Lung (tissue), 12 donors: ENCODE data around the gene STK32B. TPM values are rescaled to one million over a fixed set of nuclear protein-coding genes. Genes with fewer than 3 reads are reported as not detected.

Experiments used
- ATAC-seq: fragments of 200-7000 bp; cut with Tn5 transposase; one replicate; pipeline ENCODE4 v1.9.1; 2020; ENCODE audit warnings: moderate number of reproducible peaks; ENCODE audit not compliant: insufficient read depth, low FRiP score
- DNase-seq, 3 donors: peaks; one replicate each; pipeline ENCODE4 v3.0.0-alpha.2; 2013 to 2017
- H3K27ac ChIP-seq, 2 donors: one replicate each; pipeline ENCODE4 v1.5.1; 2013; ENCODE audit warnings: mild to moderate bottlenecking in 2 of 2, moderate library complexity in 2 of 2, control low read depth in 1 of 2, inconsistent platforms in 1 of 2, low read depth in 1 of 2, low read length in 1 of 2
- H3K27me3 ChIP-seq, 3 donors: one replicate each; pipeline ENCODE4 v1.5.1; 2013; ENCODE audit warnings: low read length in 2 of 3; ENCODE audit not compliant: control insufficient read depth in 3 of 3, insufficient read depth in 3 of 3
- H3K36me3 ChIP-seq, 4 donors: one replicate each; pipeline ENCODE4 v1.5.1; 2013; ENCODE audit warnings: low read length in 4 of 4, mild to moderate bottlenecking in 1 of 4, moderate library complexity in 1 of 4; ENCODE audit not compliant: control insufficient read depth in 4 of 4, insufficient read depth in 4 of 4
- H3K4me1 ChIP-seq, 5 donors: one replicate each; pipeline ENCODE4 v1.5.1; 2013; ENCODE audit warnings: low read length in 5 of 5, mild to moderate bottlenecking in 2 of 5, moderate library complexity in 1 of 5; ENCODE audit not compliant: control insufficient read depth in 5 of 5, insufficient read depth in 5 of 5
- H3K4me3 ChIP-seq: one replicate; pipeline ENCODE4 v1.5.1; 2013; ENCODE audit warnings: mild to moderate bottlenecking, control low read depth, moderate library complexity
- H3K9ac ChIP-seq, 2 donors: one replicate each; pipeline ENCODE4 v1.5.1; 2013; ENCODE audit warnings: low read length in 2 of 2, control low read depth in 1 of 2; ENCODE audit not compliant: insufficient read depth in 1 of 2
- H3K9me3 ChIP-seq, 4 donors: one replicate each; pipeline ENCODE4 v1.5.1; 2013; ENCODE audit warnings: low read length in 3 of 4, mild to moderate bottlenecking in 1 of 4, moderate library complexity in 1 of 4; ENCODE audit not compliant: control insufficient read depth in 4 of 4, insufficient read depth in 3 of 4
- CTCF ChIP-seq: IDR thresholded peaks from 2 replicates; pipeline ENCODE4 v1.5.1; 2012; ENCODE audit warnings: mild to moderate bottlenecking; ENCODE audit errors: control extremely low read depth, extremely low read depth
- WGBS, 2 donors: extraction: QIAGEN DNeasy Blood & Tissue Kit; methylation state at CpG; one replicate each; pipeline ENCODE4 v1.1.7; 2013; 5-methylcytosine and 5-hydroxymethylcytosine counted together
- polyA plus RNA-seq, 2 donors: library from polyadenylated mRNA; stranded (reverse); fragments of 200-250 nt; gene quantifications; one replicate each; pipeline ENCODE4 v1.2.1, GENCODE V29; 2013
- total RNA-seq, 2 donors: library from RNA; depleted of rRNA in 1 of 2; stranded (reverse); fragments of >200 nt in 1 of 2; gene quantifications; one replicate each; pipeline ENCODE4 v1.2.1, GENCODE V29; 2014 to 2021
- donor health status: control.
- donor health status: control.
- donor health status: Bipolar disorder and iron deficiency.
- donor health status: healthy.
- donor health status: DM: yes; HTN: yes; CAD: no.

The STK32B gene
- total and polyA plus RNA-seq, 4 donors: 0.29 to 2.2 (median 1.4) TPM

DNA sequence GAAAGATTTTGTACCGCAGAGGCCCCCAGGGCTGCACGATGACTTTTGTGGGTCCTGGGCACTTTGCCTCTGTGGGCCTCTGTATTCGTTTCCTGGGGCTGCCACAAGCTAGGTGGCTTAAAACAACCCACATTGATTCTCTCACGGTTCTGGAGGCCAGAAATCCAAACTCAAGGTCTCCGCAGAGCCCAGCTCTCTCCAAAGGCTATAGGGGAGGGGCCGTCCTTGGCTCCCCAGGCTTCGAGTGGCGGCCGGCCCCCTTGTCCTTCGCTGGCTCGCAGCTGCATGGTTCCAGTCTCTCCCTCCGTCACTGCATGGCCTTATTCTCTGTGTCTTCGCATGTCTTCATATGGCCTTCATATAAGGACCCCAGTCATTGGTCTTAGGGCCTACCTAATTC lies 415.8 kb downstream of the STK32B start:
- ATAC-seq (no peak), DNase-seq (no peak)
- Histone ChIP-seq H3K4me1 (peaks cover 0 to 22% (median 2%) of the 10 kb centered on the region in 5 donors), H3K9ac (no peak overlapping the region), H3K27ac (no peak overlapping the region), H3K9me3 (no peaks in the 10 kb centered on the region), H3K27me3 (peaks cover 0 to 1% (median 0%) of the 10 kb centered on the region in 3 donors), H3K4me3 (no peak overlapping the region), H3K36me3 (no peaks in the 10 kb centered on the region)
- no peak for TF ChIP-seq CTCF
- 90 to 92% methylated on average over 13 of the region's 13 CpGs for WGBS, 2 donors

DNA sequence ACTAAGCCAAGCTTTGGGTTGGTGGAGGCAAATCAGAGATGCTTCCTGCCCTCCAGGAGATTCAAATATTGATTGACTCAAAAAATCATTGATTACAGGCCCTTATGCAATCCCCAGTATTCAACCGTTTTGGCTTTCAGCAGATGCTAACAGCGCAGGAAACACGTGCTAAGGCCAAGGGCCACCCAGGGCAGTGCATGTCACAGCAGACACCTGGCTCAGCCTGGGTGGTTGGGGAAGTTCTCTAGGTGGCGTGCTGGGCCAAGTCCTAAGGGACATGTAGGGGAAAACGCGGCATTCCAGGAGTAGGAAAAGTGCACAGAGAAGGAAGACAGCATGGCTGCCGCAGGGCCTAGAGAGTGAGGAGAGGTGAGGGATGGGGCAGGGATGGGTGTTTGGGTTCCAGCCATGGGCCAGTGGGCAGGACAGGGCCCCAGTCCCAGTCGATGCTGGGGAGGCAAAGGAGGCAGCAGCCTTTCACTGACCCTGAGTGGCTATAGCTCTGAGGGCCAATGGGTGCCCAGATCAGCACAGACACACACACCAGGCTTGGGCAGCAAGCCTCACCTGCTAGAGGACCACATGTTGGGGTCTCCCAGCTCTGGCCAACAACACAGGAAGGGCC lies 418.0 kb downstream of the STK32B start:
- Histone ChIP-seq H3K9me3 (no peaks in the 10 kb centered on the region), H3K4me3 (no peak overlapping the region), H3K27me3 (no peaks in the 10 kb centered on the region), H3K36me3 (no peaks in the 10 kb centered on the region), H3K27ac (no peak overlapping the region), H3K9ac (no peak overlapping the region), H3K4me1 (peaks cover 0 to 30% (median 2%) of the 10 kb centered on the region in 5 donors)
- TF ChIP-seq CTCF: no peak
- no peak for DNase-seq
- 86 to 89% methylated on average over 7 to 8 of the region's 8 CpGs for WGBS, 2 donors
- no peak for ATAC-seq

- H3K9ac ChIP-seq: no peak overlapping the region
- H3K27ac ChIP-seq: no peak overlapping the region
- peaks cover 0 to 30% (median 2%) of the 10 kb centered on the region in 5 donors for H3K4me1 ChIP-seq
- no peak for TF ChIP-seq CTCF
- no peaks in the 10 kb centered on the region for H3K27me3 ChIP-seq
- ATAC-seq: no peak
- H3K9me3 ChIP-seq: no peaks in the 10 kb centered on the region
- no peaks in the 10 kb centered on the region for H3K36me3 ChIP-seq
- 57 to 81% methylated on average over 5 of the region's 5 CpGs for WGBS, 2 donors
- H3K4me3 ChIP-seq: no peak overlapping the region
- peak in 2 of 3 donors; percentile 51 to 72 for DNase-seq
These were observed 418.6 kb downstream of the STK32B start for GRCh38 chr4:5469861-5470260.
